ENCODE measurements around the gene LUC7L3.

GRCh38 chr17:50765454-50766221, 46.2 kb downstream of the LUC7L3 start:
- TF ChIP-seq CTCF (conservative IDR thresholded peaks at IDR 0.05 in 1 of 2, IDR thresholded peaks at IDR 0.05 in 1 of 2; ENCODE audit: extremely low read depth in 1 of 2, insufficient read depth in 1 of 2, low read depth in 1 of 2, low read length in 2 of 2) (no peak), EZH2 (IDR thresholded peaks at IDR 0.05; ENCODE audit: borderline replicate concordance, low read length) (no peak)
